HG03460 (cell line): ENCODE measurements around the gene ST3GAL3.

Source experiments
- ATAC-seq: cut with Tn5 transposase; IDR thresholded peaks from one replicate; pipeline ENCODE4 v1.9.1; 2021; ENCODE audit not compliant: unreplicated experiment

Gene ST3GAL3

GRCh38 chr1:43783671-43784205 lies 76.4 kb downstream of the ST3GAL3 start:
- no peak for ATAC-seq

- no peak for ATAC-seq
Observed at GRCh38 chr1:43786201-43786958, 79.0 kb downstream of the ST3GAL3 start.

GRCh38 chr1:43786960-43787359 lies 79.6 kb downstream of the ST3GAL3 start:
- ATAC-seq, result no peak

GRCh38 chr1:43789604-43790550 lies 82.5 kb downstream of the ST3GAL3 start:
- no peak for ATAC-seq

GRCh38 chr1:43791243-43791642 lies 83.9 kb downstream of the ST3GAL3 start:
- ATAC-seq, result no peak

- ATAC-seq, result no peak
Observed at GRCh38 chr1:43796111-43796581, 88.8 kb downstream of the ST3GAL3 start.

- no peak for ATAC-seq
Observed at GRCh38 chr1:43797891-43798290, 90.6 kb downstream of the ST3GAL3 start.

- ATAC-seq, result no peak
Observed at GRCh38 chr1:43799656-43800635, 92.6 kb downstream of the ST3GAL3 start.

GRCh38 chr1:43800771-43801170 lies 93.4 kb downstream of the ST3GAL3 start:
- ATAC-seq, result no peak

GRCh38 chr1:43801203-43801602 lies 93.9 kb downstream of the ST3GAL3 start:
- ATAC-seq, result no peak

GRCh38 chr1:43802356-43802980 lies 95.1 kb downstream of the ST3GAL3 start:
- no peak for ATAC-seq

- ATAC-seq, result no peak
Observed at GRCh38 chr1:43803105-43803504, 95.8 kb downstream of the ST3GAL3 start.

GRCh38 chr1:43803646-43804045 lies 96.3 kb downstream of the ST3GAL3 start:
- ATAC-seq, result no peak

- no peak for ATAC-seq
Observed at GRCh38 chr1:43804569-43804968, 97.2 kb downstream of the ST3GAL3 start.

GRCh38 chr1:43805340-43805739 lies 98.0 kb downstream of the ST3GAL3 start:
- no peak for ATAC-seq

- no peak for ATAC-seq
Observed at GRCh38 chr1:43806183-43806582, 98.8 kb downstream of the ST3GAL3 start.

- ATAC-seq, result no peak
Observed at GRCh38 chr1:43809097-43809673, 101.8 kb downstream of the ST3GAL3 start.

- no peak for ATAC-seq
Observed at GRCh38 chr1:43812579-43812978, 105.2 kb downstream of the ST3GAL3 start.

- no peak for ATAC-seq
Observed at GRCh38 chr1:43814401-43814800, 107.1 kb downstream of the ST3GAL3 start.
